ENCODE measurements around the gene CPEB1. TPM values are rescaled to one million over a fixed set of nuclear protein-coding genes. Genes with fewer than 3 reads are reported as not detected.
"Not testable (repeated sequence)": the region's sequence is repeated elsewhere in the genome, so short reads cannot be mapped to it uniquely, and the experiment has no call there.

The CPEB1 gene
- total RNA-seq, 2 experiments from 2014 or later: 1.2 to 1.6 TPM

- peak overlapping the region; percentile 95 for H3K27ac Mint-ChIP-seq
- POLR2A ChIA-PET: interaction anchor here (1.2 to 1.5 kb wide), 3 partner anchors 17 to 213 kb away, joined by 3 to 4 read pairs (median 4); no protein-coding TSS in a partner anchor
- intact Hi-C loops (cut with micrococcal nuclease): loop anchor here (10.0 kb wide), 2 partner anchors 478 to 1242 kb away; partner anchors contain the start of gene C15orf40
These were observed 110.5 kb downstream of the CPEB1 start for GRCh38 chr15:82536409-82537350.

GRCh38 chr15:82535566-82536408, 111.4 kb downstream of the CPEB1 start:
- intact Hi-C loops (cut with micrococcal nuclease): loop anchor here (10.0 kb wide), 2 partner anchors 479 to 1241 kb away; partner anchors contain the start of gene C15orf40
- H3K4me3 Mint-ChIP-seq: peak overlapping the region; percentile 94
- POLR2A ChIA-PET: interaction anchor here (0.6 to 1.5 kb wide), 3 partner anchors 18 to 450 kb away, joined by 3 to 5 read pairs (median 4); partner anchors contain the start of gene RAMAC
- TF ChIP-seq CTCF (IDR thresholded peaks at IDR 0.05): no peak
- peak overlapping the region; percentile 95 for H3K27ac Mint-ChIP-seq
- CTCF ChIA-PET: no interaction called here
- DNase-seq: no peak
- no peak for ATAC-seq
- H3K27me3 Mint-ChIP-seq: no peaks in the 10 kb centered on the region
- peaks cover 38% of the 10 kb centered on the region for H3K4me1 Mint-ChIP-seq (ENCODE audit: low read depth)
- no peaks in the 10 kb centered on the region for H3K9me3 Mint-ChIP-seq
- peaks cover 62% of the 10 kb centered on the region for H3K36me3 Mint-ChIP-seq (ENCODE audit: low read depth)

More at GRCh38 chr15:82536409-82537350, 110.5 kb downstream of the CPEB1 start:
- ATAC-seq: no peak
- H3K4me1 Mint-ChIP-seq (ENCODE audit: low read depth): peaks cover 38% of the 10 kb centered on the region
- H3K36me3 Mint-ChIP-seq (ENCODE audit: low read depth): peaks cover 68% of the 10 kb centered on the region
- H3K9me3 Mint-ChIP-seq: no peaks in the 10 kb centered on the region
- TF ChIP-seq CTCF (IDR thresholded peaks at IDR 0.05): no peak
- DNase-seq: no peak
- peak overlapping the region; percentile 94 for H3K4me3 Mint-ChIP-seq
- H3K27me3 Mint-ChIP-seq: no peaks in the 10 kb centered on the region
- CTCF ChIA-PET: interaction anchor here (2.3 kb wide), 1 partner anchor 463 kb away, joined by 8 read pairs; no protein-coding TSS in a partner anchor

- H3K27ac Mint-ChIP-seq, H3K27me3 Mint-ChIP-seq, H3K4me3 Mint-ChIP-seq, DNase-seq, H3K9me3 Mint-ChIP-seq, CTCF ChIA-PET, ATAC-seq: not testable (repeated sequence)
- H3K4me1 Mint-ChIP-seq (ENCODE audit: low read depth): peaks cover 41% of the 10 kb centered on the region
- POLR2A ChIA-PET: interaction anchor here (0.6 to 1.5 kb wide), 3 partner anchors 18 to 451 kb away, joined by 3 to 5 read pairs (median 4); partner anchors contain the start of gene RAMAC
- intact Hi-C loops (cut with micrococcal nuclease): loop anchor here (10.0 kb wide), 2 partner anchors 480 to 1240 kb away; partner anchors contain the start of gene C15orf40
- peaks cover 58% of the 10 kb centered on the region for H3K36me3 Mint-ChIP-seq (ENCODE audit: low read depth)
These were observed 112.0 kb downstream of the CPEB1 start for GRCh38 chr15:82535151-82535550.

- H3K27me3 Mint-ChIP-seq, H3K4me3 Mint-ChIP-seq, DNase-seq, CTCF ChIA-PET, ATAC-seq, H3K9me3 Mint-ChIP-seq: not testable (repeated sequence)
- Mint-ChIP-seq H3K36me3 (ENCODE audit: low read depth) (peaks cover 52% of the 10 kb centered on the region), H3K27ac (peak overlapping the region; percentile 35), H3K4me1 (ENCODE audit: low read depth) (peaks cover 41% of the 10 kb centered on the region)
- intact Hi-C loops (cut with micrococcal nuclease): loop anchor here (10.0 kb wide), 2 partner anchors 480 to 1240 kb away; partner anchors contain the start of gene C15orf40
- POLR2A ChIA-PET: interaction anchor here (1.8 kb wide), 1 partner anchor 476 kb away, joined by 4 read pairs; no protein-coding TSS in a partner anchor
These were observed 112.7 kb downstream of the CPEB1 start for GRCh38 chr15:82534457-82534861.

- DNase-seq (no peak), ATAC-seq (no peak)
- H3K27ac Mint-ChIP-seq: peak overlapping the region; percentile 35
- POLR2A ChIA-PET: interaction anchor here (1.8 kb wide), 1 partner anchor 477 kb away, joined by 4 read pairs; no protein-coding TSS in a partner anchor
- peaks cover 45% of the 10 kb centered on the region for H3K36me3 Mint-ChIP-seq (ENCODE audit: low read depth)
- CTCF ChIA-PET: no interaction called here
- peaks cover 37% of the 10 kb centered on the region for H3K4me1 Mint-ChIP-seq (ENCODE audit: low read depth)
- intact Hi-C loops (cut with micrococcal nuclease): loop anchor here (10.0 kb wide), 2 partner anchors 481 to 1239 kb away; partner anchors contain the start of gene C15orf40
- TF ChIP-seq CTCF (IDR thresholded peaks at IDR 0.05): no peak
- no peaks in the 10 kb centered on the region for H3K27me3 Mint-ChIP-seq
- no peaks in the 10 kb centered on the region for H3K9me3 Mint-ChIP-seq
- no peak overlapping the region for H3K4me3 Mint-ChIP-seq
These were observed 113.4 kb downstream of the CPEB1 start for GRCh38 chr15:82533801-82534200.

Measured in activated CD8-positive, alpha-beta T cell treated with anti-CD3 and anti-CD28 coated beads for 36 hours (primary cell).